22Rv1 (cell line): Measurements from ENCODE around the gene PTPRE.

Experiments
- H3K27ac ChIP-seq: fragments of 450-650 bp; 2 replicates; pipeline ENCODE4 v1.5.1; 2017
- CTCF ChIP-seq: fragments of 450-650 bp; IDR thresholded peaks from 2 replicates; pipeline ENCODE4 v1.5.1; 2017; ENCODE audit warnings: mild to moderate bottlenecking
- ZFX ChIP-seq: fragments of 450-650 bp; IDR thresholded peaks from 2 replicates; pipeline ENCODE4 v1.6.1; 2017; ENCODE audit warnings: antibody characterized with exemption, borderline replicate concordance

The PTPRE gene

GRCh38 chr10:128110339-128110738 lies 203.4 kb downstream of the PTPRE start:
- H3K27ac ChIP-seq, result no peak overlapping the region
- TF ChIP-seq CTCF (no peak), ZFX (no peak)

GRCh38 chr10:128111696-128112095 lies 204.8 kb downstream of the PTPRE start:
- H3K27ac ChIP-seq, result no peak overlapping the region
- TF ChIP-seq CTCF (no peak), ZFX (no peak)

DNA sequence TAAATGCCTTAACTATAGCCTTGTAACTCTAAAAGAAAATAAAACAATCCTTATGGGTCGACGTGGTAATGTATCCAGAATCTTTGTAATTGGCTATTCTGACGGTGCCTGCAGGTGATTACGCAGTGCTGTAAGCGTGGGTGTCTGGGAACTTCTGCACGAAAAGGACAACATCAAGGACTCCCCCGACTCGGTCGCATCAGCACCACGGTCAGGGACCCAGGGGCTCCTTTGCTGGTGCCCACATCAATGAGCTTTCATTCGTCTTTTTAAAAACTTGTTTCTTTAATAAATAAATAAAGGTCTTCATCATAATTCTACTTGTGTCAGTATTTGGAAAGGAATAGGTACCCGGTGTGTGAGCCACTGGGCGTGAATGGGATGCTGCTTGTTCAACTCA lies 206.1 kb downstream of the PTPRE start:
- TF ChIP-seq ZFX, result no peak
- no peak for TF ChIP-seq CTCF
- H3K27ac ChIP-seq, result no peak overlapping the region

GRCh38 chr10:128114901-128115300 lies 208.0 kb downstream of the PTPRE start:
- H3K27ac ChIP-seq, result no peak overlapping the region
- TF ChIP-seq ZFX (no peak), CTCF (no peak)

DNA sequence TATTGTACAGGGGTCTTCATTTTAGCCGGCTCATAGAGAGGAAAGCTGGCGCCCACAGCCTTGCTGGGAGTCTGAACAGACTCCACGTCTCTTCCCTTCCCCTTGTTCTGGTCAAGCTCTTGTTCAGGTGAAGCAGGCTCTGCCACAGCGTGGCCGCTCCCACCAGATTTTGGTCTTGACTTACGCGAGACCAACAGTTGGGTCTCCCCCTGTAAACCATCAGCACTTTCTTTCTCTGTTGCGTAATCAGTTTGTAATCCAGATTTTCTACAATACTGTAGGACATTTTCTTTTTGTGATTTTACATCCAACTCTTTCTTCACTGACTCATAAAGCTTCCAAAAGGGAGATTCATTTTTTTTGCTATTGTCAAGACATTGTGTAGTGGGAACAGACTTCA lies 208.5 kb downstream of the PTPRE start:
- TF ChIP-seq CTCF (no peak), ZFX (no peak)
- no peak overlapping the region for H3K27ac ChIP-seq

DNA sequence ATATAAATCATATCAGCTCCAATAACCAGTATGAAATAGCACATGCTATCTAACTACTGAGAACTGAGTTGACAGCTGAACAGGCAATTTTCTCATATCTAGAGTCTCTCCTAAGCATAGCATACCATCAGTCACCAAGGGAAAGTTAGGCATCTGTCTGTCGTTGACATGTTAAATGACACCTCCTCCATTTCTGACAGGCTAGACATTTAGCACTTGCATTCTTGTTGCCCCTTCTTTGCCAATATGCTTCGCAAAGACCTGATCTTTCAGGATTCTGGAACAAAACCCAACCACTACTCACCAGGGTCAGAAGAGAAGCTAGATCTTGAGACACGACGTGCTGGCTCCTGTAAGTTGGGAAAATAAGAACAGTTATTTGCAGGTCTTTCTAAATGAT lies 209.3 kb downstream of the PTPRE start:
- no peak overlapping the region for H3K27ac ChIP-seq

More for the DNA sequence above, 209.3 kb downstream of the PTPRE start:
- TF ChIP-seq CTCF, result no peak
- TF ChIP-seq ZFX, result no peak
